H9 (cell line): ENCODE data around the gene B3GNT4. TPM values are rescaled to one million over a fixed set of nuclear protein-coding genes. Genes with fewer than 3 reads are reported as not detected.

Experiments
- DNase-seq: peaks from one replicate; pipeline ENCODE4 v3.0.0-alpha.2; 2017
- H2AFZ ChIP-seq: one replicate; pipeline ENCODE4 v1.6.1; 2013; ENCODE audit warnings: mild to moderate bottlenecking, low read length, control low read depth, moderate library complexity
- H2AK5ac ChIP-seq: 2 replicates; pipeline ENCODE4 v1.6.1; 2013; ENCODE audit warnings: low read length, control low read depth, mixed read lengths; ENCODE audit not compliant: insufficient read length
- H2BK120ac ChIP-seq: one replicate; pipeline ENCODE4 v1.6.1; 2013; ENCODE audit warnings: low read depth, mild to moderate bottlenecking, low read length, control low read depth, inconsistent platforms; ENCODE audit not compliant: poor library complexity, severe bottlenecking
- H2BK12ac ChIP-seq: 2 replicates; pipeline ENCODE4 v1.6.1; 2013; ENCODE audit warnings: low read length, control low read depth, mixed read lengths, low read depth; ENCODE audit not compliant: insufficient read length
- H2BK15ac ChIP-seq: 2 replicates; pipeline ENCODE4 v1.6.1; 2013; ENCODE audit warnings: low read depth, low read length, control low read depth
- H2BK20ac ChIP-seq: one replicate; pipeline ENCODE4 v1.6.1; 2013; ENCODE audit warnings: low read depth, mild to moderate bottlenecking, low read length, control low read depth, inconsistent platforms; ENCODE audit not compliant: poor library complexity, severe bottlenecking
- H2BK5ac ChIP-seq: 2 replicates; pipeline ENCODE4 v1.6.1; 2013; ENCODE audit warnings: low read length, control low read depth, mixed read lengths; ENCODE audit not compliant: insufficient read length
- H3K14ac ChIP-seq: 2 replicates; pipeline ENCODE4 v1.6.1; 2013; ENCODE audit warnings: low read length, control low read depth; ENCODE audit not compliant: insufficient read depth
- H3K18ac ChIP-seq: 2 replicates; pipeline ENCODE4 v1.6.1; 2013; ENCODE audit warnings: low read depth, mild to moderate bottlenecking, mixed read lengths, low read length, control low read depth; ENCODE audit not compliant: insufficient read length
- H3K23ac ChIP-seq: 2 replicates; pipeline ENCODE4 v1.6.1; 2013; ENCODE audit warnings: low read length, control low read depth, mixed read lengths, low read depth; ENCODE audit not compliant: insufficient read length
- H3K23me2 ChIP-seq: 2 replicates; pipeline ENCODE4 v1.6.1; 2013; ENCODE audit warnings: low read depth, mild to moderate bottlenecking, mixed read lengths, low read length, control low read depth; ENCODE audit not compliant: insufficient read length, poor library complexity, severe bottlenecking
- H3K27ac ChIP-seq: 2 replicates; pipeline ENCODE4 v1.5.1; 2013; ENCODE audit warnings: low read length, control low read depth, mixed read lengths, low read depth; ENCODE audit not compliant: insufficient read length
- H3K27me3 ChIP-seq: 2 replicates; pipeline ENCODE4 v1.6.1; 2013; ENCODE audit warnings: low read length, control low read depth, inconsistent platforms; ENCODE audit not compliant: insufficient read depth
- H3K4ac ChIP-seq: 2 replicates; pipeline ENCODE4 v1.6.1; 2013; ENCODE audit warnings: low read depth, mild to moderate bottlenecking, control low read depth, inconsistent platforms, low read length, moderate library complexity
- H3K4me1 ChIP-seq: 2 replicates; pipeline ENCODE4 v1.6.1; 2013; ENCODE audit warnings: low read length, control low read depth, inconsistent platforms; ENCODE audit not compliant: insufficient read depth
- H3K4me2 ChIP-seq: 2 replicates; pipeline ENCODE4 v1.6.1; 2013; ENCODE audit warnings: low read length, control low read depth, mixed read lengths; ENCODE audit not compliant: insufficient read length, insufficient read depth
- H3K56ac ChIP-seq: 2 replicates; pipeline ENCODE4 v1.6.1; 2013; ENCODE audit warnings: low read depth, mild to moderate bottlenecking, mixed read lengths, low read length, control low read depth; ENCODE audit not compliant: insufficient read length
- H3K79me1 ChIP-seq: 2 replicates; pipeline ENCODE4 v1.6.1; 2013; ENCODE audit warnings: low read depth, mild to moderate bottlenecking, moderate library complexity, low read length, control low read depth, inconsistent platforms; ENCODE audit not compliant: insufficient read depth, poor library complexity, severe bottlenecking
- H3K79me2 ChIP-seq: 2 replicates; pipeline ENCODE4 v1.6.1; 2013; ENCODE audit warnings: low read length, control low read depth, inconsistent platforms; ENCODE audit not compliant: insufficient read depth
- H3K9ac ChIP-seq: 2 replicates; pipeline ENCODE4 v1.6.1; 2013; ENCODE audit warnings: low read length, control low read depth, mixed read lengths; ENCODE audit not compliant: insufficient read length; ENCODE audit errors: extremely low read depth
- H3K9me3 ChIP-seq: one replicate; pipeline ENCODE4 v1.6.1; 2013; ENCODE audit warnings: low read depth, low read length, inconsistent platforms; ENCODE audit not compliant: control insufficient read depth
- H3T11ph ChIP-seq: one replicate; pipeline ENCODE4 v1.6.1; 2013; ENCODE audit warnings: mild to moderate bottlenecking, low read length, control low read depth, inconsistent platforms
- H4K20me1 ChIP-seq: one replicate; pipeline ENCODE4 v1.6.1; 2013; ENCODE audit not compliant: control insufficient read depth, insufficient read length, insufficient read depth
- H4K5ac ChIP-seq: 2 replicates; pipeline ENCODE4 v1.6.1; 2013; ENCODE audit warnings: low read depth, mild to moderate bottlenecking, mixed read lengths, low read length, control low read depth; ENCODE audit not compliant: insufficient read length
- H4K8ac ChIP-seq: replicated peaks from 2 replicates; pipeline ENCODE4 v1.6.1; 2013; ENCODE audit warnings: low read length, control low read depth, mixed read lengths, low read depth; ENCODE audit not compliant: insufficient read length
- H4K91ac ChIP-seq: 2 replicates; pipeline ENCODE4 v1.6.1; 2013; ENCODE audit warnings: low read depth, mild to moderate bottlenecking, moderate library complexity, mixed read lengths, low read length, control low read depth; ENCODE audit not compliant: insufficient read length
- H3K27ac Mint-ChIP-seq, 3 experiments: 2 replicates in 2 of 3; 3 replicates in 1 of 3; pipeline ENCODE4 v1.8.0; 2020 to 2021; ENCODE audit warnings: mixed read lengths in 3 of 3, mild to moderate bottlenecking in 1 of 3, moderate library complexity in 1 of 3
- H3K27me3 Mint-ChIP-seq: 2 replicates; pipeline ENCODE4 v1.8.0; 2021; ENCODE audit warnings: low read depth, mild to moderate bottlenecking, moderate library complexity, mixed read lengths
- H3K36me3 Mint-ChIP-seq, 3 experiments: 2 replicates in 2 of 3; 3 replicates in 1 of 3; pipeline ENCODE4 v1.8.0; 2020 to 2021; ENCODE audit warnings: low read depth in 3 of 3, mixed read lengths in 3 of 3; ENCODE audit not compliant: insufficient read depth in 1 of 3
- H3K4me1 Mint-ChIP-seq, 2 experiments: 2 replicates each; pipeline ENCODE4 v1.8.0; 2020; ENCODE audit warnings: mixed read lengths in 2 of 2
- H3K4me3 Mint-ChIP-seq, 2 experiments: 2 replicates in 1 of 2; 3 replicates in 1 of 2; pipeline ENCODE4 v1.8.0; 2020 to 2021; ENCODE audit warnings: mild to moderate bottlenecking in 2 of 2, mixed read lengths in 2 of 2, moderate library complexity in 1 of 2
- H3K9me3 Mint-ChIP-seq, 2 experiments: 2 replicates in 1 of 2; 3 replicates in 1 of 2; pipeline ENCODE4 v1.8.0; 2020; ENCODE audit warnings: mild to moderate bottlenecking in 2 of 2, mixed read lengths in 2 of 2, moderate library complexity in 1 of 2
- CTCF ChIP-seq: fragments of 200-600 bp; sonication (generic); conservative IDR thresholded peaks from 3 replicates; pipeline ENCODE4 v1.8.0; 2021; ENCODE audit warnings: antibody characterized with exemption, mild to moderate bottlenecking
- WGBS: extraction: QIAGEN DNeasy Blood & Tissue Kit; methylation state at CpG from one replicate; pipeline ENCODE4 v1.1.7; 2013; ENCODE audit warnings: missing lambda C conversion rate, low lambda C conversion rate, mixed read lengths; ENCODE audit not compliant: insufficient read length; ENCODE audit errors: extremely low coverage; 5-methylcytosine and 5-hydroxymethylcytosine counted together
- total RNA-seq: library from RNA; stranded (reverse); gene quantifications from 2 replicates; pipeline ENCODE4 v1.2.1, GENCODE V29; 2021

B3GNT4 gene
- total RNA-seq, 1 experiment from 2014 or later = 1.0 TPM

- Histone ChIP-seq H2AK5ac (no peak overlapping the region), H2BK5ac (no peak overlapping the region), H2AFZ (no peak overlapping the region), H4K5ac (no peak overlapping the region), H3K27me3 (peaks cover 4% of the 10 kb centered on the region; the same call in 1 of the 2 replicates), H3T11ph (no peak overlapping the region), H3K4me2 (peak overlapping the region; percentile 48), H2BK12ac (no peak overlapping the region), H3K18ac (no peak overlapping the region), H4K20me1 (no peaks in the 10 kb centered on the region), H3K23ac (no peak overlapping the region), H3K9me3 (no peaks in the 10 kb centered on the region), H3K79me1 (no peaks in the 10 kb centered on the region), H3K14ac (no peak overlapping the region), H2BK120ac (no peak overlapping the region), H2BK15ac (no peak overlapping the region), H3K23me2 (peaks cover 7% of the 10 kb centered on the region), H4K8ac (no peak overlapping the region), H3K4me1 (no peaks in the 10 kb centered on the region; the same call in 1 of the 2 replicates), H3K4ac (no peak overlapping the region), H2BK20ac (no peak overlapping the region), H3K27ac (no peak overlapping the region), H3K79me2 (no peaks in the 10 kb centered on the region), H4K91ac (no peak overlapping the region), H3K9ac (no peak overlapping the region), H3K56ac (no peak overlapping the region)
- Mint-ChIP-seq H3K36me3 (peaks cover 14 to 22% (median 19%) of the 10 kb centered on the region in 3 experiments; a peak in 6 of 7 replicates), H3K4me3 (peak overlapping the region; percentile 53 to 75), H3K4me1 (peaks cover 25 to 30% of the 10 kb centered on the region in 2 experiments), H3K27ac (no peak overlapping the region), H3K27me3 (peaks cover 54% of the 10 kb centered on the region), H3K9me3 (no peaks in the 10 kb centered on the region)
- no CpG with 5 or more reads among the region's 71 CpGs for WGBS
- TF ChIP-seq CTCF = no peak
- DNase-seq = no peak
Measured at GRCh38 chr12:122204167-122205052, 901 bp downstream of the B3GNT4 start.
